HG02981 (cell line): ENCODE measurements around the gene ZSWIM1.
"Not testable (repeated sequence)": the region's sequence is repeated elsewhere in the genome, so short reads cannot be mapped to it uniquely, and the experiment has no call there.

Experiments
- ATAC-seq: cut with Tn5 transposase; IDR thresholded peaks from one replicate; pipeline ENCODE4 v1.9.1; 2021; ENCODE audit warnings: mild to moderate bottlenecking, moderate library complexity; ENCODE audit not compliant: unreplicated experiment

ZSWIM1 gene

GRCh38 chr20:45887346-45887715 is 6.3 kb downstream of the ZSWIM1 start, which contains the start of gene SPATA25:
Gene SPATA25, minus strand, starts transcription at chr20:45887622. Its CDS starts 32 bp downstream, at chr20:45887590.
- ATAC-seq, result no peak

GRCh38 chr20:45888681-45889080 is 7.7 kb downstream of the ZSWIM1 start:
- no peak for ATAC-seq

- ATAC-seq, result no peak
Observed at GRCh38 chr20:45890077-45890984, 9.3 kb downstream of the ZSWIM1 start.

- ATAC-seq, result peak; percentile 70
Observed at GRCh38 chr20:45890985-45891983, 10.3 kb downstream of the ZSWIM1 start, which contains the start of the genes CTSA and NEURL2. Gene CTSA, plus strand, starts transcription at chr20:45891335. Its CDS starts 234 bp downstream, at chr20:45891569. Gene NEURL2, minus strand, starts transcription at chr20:45891208. Its CDS starts 217 bp downstream, at chr20:45890991.

GRCh38 chr20:45892049-45892825 is 11.2 kb downstream of the ZSWIM1 start:
- no peak for ATAC-seq

GRCh38 chr20:45892828-45893500 is 11.9 kb downstream of the ZSWIM1 start:
- ATAC-seq, result no peak

GRCh38 chr20:45893831-45894230 is 12.8 kb downstream of the ZSWIM1 start:
- ATAC-seq, result no peak

- ATAC-seq, result no peak
Observed at GRCh38 chr20:45894797-45895196, 13.8 kb downstream of the ZSWIM1 start.

- no peak for ATAC-seq
Observed at GRCh38 chr20:45896641-45897161, 15.7 kb downstream of the ZSWIM1 start.

GRCh38 chr20:45897289-45897688 is 16.3 kb downstream of the ZSWIM1 start:
- no peak for ATAC-seq

GRCh38 chr20:45897692-45898091 is 16.7 kb downstream of the ZSWIM1 start:
- ATAC-seq, result no peak

GRCh38 chr20:45898285-45898684 is 17.3 kb downstream of the ZSWIM1 start:
- ATAC-seq, result no peak

GRCh38 chr20:45899046-45899835 is 18.2 kb downstream of the ZSWIM1 start:
- ATAC-seq, result no peak

GRCh38 chr20:45901332-45901731 is 20.3 kb downstream of the ZSWIM1 start:
- ATAC-seq, result not testable (repeated sequence)

- ATAC-seq, result no peak
Observed at GRCh38 chr20:45902199-45902701, 21.2 kb downstream of the ZSWIM1 start.

- ATAC-seq, result no peak
Observed at GRCh38 chr20:45904583-45905504, 23.8 kb downstream of the ZSWIM1 start.

- ATAC-seq, result no peak
Observed at GRCh38 chr20:45905505-45906079, 24.6 kb downstream of the ZSWIM1 start.
